NB4 (cell line): ENCODE results near the gene AGBL4.

Experiments
- CTCF ChIP-seq: IDR thresholded peaks from one replicate; pipeline ENCODE4 v1.5.1; 2012; ENCODE audit warnings: low read depth, low read length
- MAX ChIP-seq: IDR thresholded peaks from 2 replicates; pipeline ENCODE4 v1.6.1; 2011; ENCODE audit warnings: low read depth, low read length
- MYC ChIP-seq: IDR thresholded peaks from 2 replicates; pipeline ENCODE4 v1.6.1; 2011; ENCODE audit warnings: low read depth, low read length
- POLR2A ChIP-seq: IDR thresholded peaks from 2 replicates; pipeline ENCODE4 v1.6.1; 2011; ENCODE audit warnings: mild to moderate bottlenecking; ENCODE audit not compliant: insufficient read length; ENCODE audit errors: extremely low read depth

- TF ChIP-seq CTCF = no peak
- no peak for TF ChIP-seq MAX
- no peak for TF ChIP-seq POLR2A
- no peak for TF ChIP-seq MYC
Observed at GRCh38 chr1:49307457-49307856, 716.3 kb downstream of the AGBL4 start.
